SK-N-SH (cell line): Measurements from ENCODE around the gene NR2F1. TPM values are rescaled to one million over a fixed set of nuclear protein-coding genes. Genes with fewer than 3 reads are reported as not detected.

Source experiments
- CTCF ChIA-PET: fragments of 300-600, 350-600 bp; formaldehyde crosslinking; extraction: SDS; loops from one replicate; lab custom pipeline; 2021; lab: Yijun Ruan, JAX
- POLR2A ChIA-PET: fragments of 350-600 bp; sonication (Branson Sonifier 250); formaldehyde crosslinking; extraction: SDS; loops from one replicate; lab custom pipeline; 2020; ENCODE audit warnings: antibody characterized with exemption, inconsistent platforms; lab: Yijun Ruan, JAX
- DNase-seq: peaks from one replicate; pipeline ENCODE4 v3.0.0; 2012
- H2AFZ ChIP-seq: fragments of 200-600 bp; sonication (generic); 2 replicates; pipeline ENCODE4 v1.8.1; 2016; ENCODE audit warnings: antibody characterized with exemption, mild to moderate bottlenecking, low read depth
- H3F3A ChIP-seq: fragments of 200-600 bp; sonication (generic); replicated peaks from 2 replicates; pipeline ENCODE3; 2016; ENCODE audit warnings: antibody characterized with exemption, mild to moderate bottlenecking; ENCODE audit not compliant: insufficient read depth
- H3K27ac ChIP-seq, 2 experiments: fragments of 200-500 bp in 1 of 2; fragments of 200-600 bp in 1 of 2; sonication (Bioruptor generic) in 1 of 2; sonication (generic), shearing (Covaris generic) in 1 of 2; 2 replicates each; pipeline versions ENCODE4 v1.5.1 to v1.6.1; 2014 to 2016; ENCODE audit warnings: low read depth in 2 of 2, inconsistent platforms in 1 of 2, low read length in 1 of 2, mild to moderate bottlenecking in 1 of 2, mixed read lengths in 1 of 2
- H3K27me3 ChIP-seq: fragments of 200-600 bp; sonication (generic), shearing (Covaris generic); 2 replicates; pipeline ENCODE4 v1.6.1; 2016; ENCODE audit warnings: mixed run types; ENCODE audit not compliant: insufficient read depth
- H3K36me3 ChIP-seq, 2 experiments: fragments of 200-500 bp in 1 of 2; fragments of 200-600 bp in 1 of 2; sonication (Bioruptor generic) in 1 of 2; sonication (generic) in 1 of 2; replicated peaks in 1 of 2; 2 replicates each; pipeline versions ENCODE3 to v1.5.1; 2014 to 2016; ENCODE audit warnings: low read length in 1 of 2, mild to moderate bottlenecking in 1 of 2; ENCODE audit not compliant: insufficient read depth in 2 of 2, control insufficient read depth in 1 of 2
- H3K4me1 ChIP-seq, 2 experiments: fragments of 200-500 bp in 1 of 2; fragments of 200-600 bp in 1 of 2; sonication (Bioruptor generic) in 1 of 2; sonication (generic), shearing (Covaris generic) in 1 of 2; 2 replicates each; pipeline versions ENCODE4 v1.5.1 to v1.6.1; 2014 to 2016; ENCODE audit warnings: low read depth in 1 of 2, low read length in 1 of 2, mixed run types in 1 of 2; ENCODE audit not compliant: insufficient read depth in 2 of 2, control insufficient read depth in 1 of 2
- H3K4me2 ChIP-seq: fragments of 200-600 bp; sonication (generic), shearing (Covaris generic); 2 replicates; pipeline ENCODE4 v1.6.1; 2017; ENCODE audit warnings: mixed run types
- H3K4me3 ChIP-seq, 2 experiments: fragments of 200-500 bp in 1 of 2; fragments of 200-600 bp in 1 of 2; sonication (Bioruptor generic) in 1 of 2; sonication (generic), shearing (Covaris generic) in 1 of 2; 2 replicates each; pipeline versions ENCODE4 v1.5.1 to v1.8.1; 2014 to 2016; ENCODE audit warnings: low read depth in 2 of 2, inconsistent platforms in 1 of 2, low read length in 1 of 2, mild to moderate bottlenecking in 1 of 2, mixed read lengths in 1 of 2, moderate library complexity in 1 of 2
- H3K79me2 ChIP-seq: fragments of 200-600 bp; sonication (generic); 2 replicates; pipeline ENCODE4 v1.8.1; 2017; ENCODE audit warnings: mild to moderate bottlenecking; ENCODE audit not compliant: insufficient read depth
- H3K9ac ChIP-seq: fragments of 200-600 bp; sonication (generic); 2 replicates; pipeline ENCODE4 v1.6.1; 2017; ENCODE audit warnings: mixed run types
- H3K9me2 ChIP-seq: fragments of 200-600 bp; sonication (generic); 2 replicates; pipeline ENCODE4 v1.6.1; 2017; ENCODE audit warnings: mixed run types
- H3K9me3 ChIP-seq: fragments of 200-600 bp; sonication (generic); 2 replicates; pipeline ENCODE4 v1.6.1; 2017; ENCODE audit warnings: mixed run types, mild to moderate bottlenecking, moderate library complexity
- H4K20me1 ChIP-seq: fragments of 200-600 bp; sonication (generic); 2 replicates; pipeline ENCODE4 v1.6.1; 2017; ENCODE audit warnings: mild to moderate bottlenecking, mixed run types; ENCODE audit not compliant: insufficient read depth
- CHD2 ChIP-seq: fragments of 150-350 bp; IDR thresholded peaks from 2 replicates; pipeline ENCODE4 v1.6.1; 2018; ENCODE audit warnings: low read length; ENCODE audit not compliant: partially characterized antibody
- CTCF ChIP-seq: fragments of 200-600 bp; sonication (generic); IDR thresholded peaks from 2 replicates; pipeline ENCODE4 v1.6.1; 2017; ENCODE audit warnings: antibody characterized with exemption, mild to moderate bottlenecking, moderate library complexity
- EP300 ChIP-seq, 2 experiments: IDR thresholded peaks; 2 replicates each; pipeline versions ENCODE4 v1.4.0 to v1.6.1; 2012; ENCODE audit warnings: borderline replicate concordance in 1 of 2, low read depth in 1 of 2, low read length in 1 of 2
- EZH2phosphoT487 ChIP-seq: fragments of 200-600 bp; sonication (generic); IDR thresholded peaks from 2 replicates; pipeline ENCODE4 v1.6.1; 2017; ENCODE audit warnings: low read depth, mixed run types, mild to moderate bottlenecking, antibody characterized with exemption, moderate library complexity, borderline replicate concordance
- FOSL2 ChIP-seq: IDR thresholded peaks from 2 replicates; pipeline ENCODE4 v1.4.0; 2012; ENCODE audit warnings: low read depth, mild to moderate bottlenecking, moderate library complexity, borderline replicate concordance
- FOXJ3 ChIP-seq: sonication (generic); formaldehyde crosslinking; IDR thresholded peaks from 2 replicates; pipeline ENCODE4 v1.5.1; 2020; ENCODE audit warnings: mild to moderate bottlenecking, missing genetic modification reagents
- GABPA ChIP-seq: IDR thresholded peaks from 2 replicates; pipeline ENCODE4 v1.4.0; 2012; ENCODE audit warnings: low read depth, mild to moderate bottlenecking
- JUND ChIP-seq: IDR thresholded peaks from 2 replicates; pipeline ENCODE4 v1.4.0; 2012
- MAX ChIP-seq: IDR thresholded peaks from 2 replicates; pipeline ENCODE4 v1.4.0; 2012; ENCODE audit warnings: low read depth
- MEF2A ChIP-seq: IDR thresholded peaks from 2 replicates; pipeline ENCODE4 v1.4.0; 2012; ENCODE audit warnings: low read depth, borderline replicate concordance
- MXI1 ChIP-seq: IDR thresholded peaks from 2 replicates; pipeline ENCODE4 v1.6.1; 2012; ENCODE audit warnings: mild to moderate bottlenecking, low read depth, low read length, improper control_type of control experiment
- NFIC ChIP-seq: IDR thresholded peaks from 2 replicates; pipeline ENCODE4 v1.4.0; 2012; ENCODE audit warnings: borderline replicate concordance
- RXRA ChIP-seq: IDR thresholded peaks from 2 replicates; pipeline ENCODE4 v1.4.0; 2012; ENCODE audit warnings: low read depth, mild to moderate bottlenecking, borderline replicate concordance
- SMC3 ChIP-seq: IDR thresholded peaks from 2 replicates; pipeline ENCODE4 v1.6.1; 2012; ENCODE audit warnings: low read depth, low read length, improper control_type of control experiment
- TAF1 ChIP-seq: IDR thresholded peaks from 2 replicates; pipeline ENCODE4 v1.6.1; 2012; ENCODE audit warnings: low read depth, mild to moderate bottlenecking, low read length, moderate library complexity, borderline replicate concordance
- TCF12 ChIP-seq: IDR thresholded peaks from 2 replicates; pipeline ENCODE4 v1.4.0; 2012
- TEAD4 ChIP-seq: IDR thresholded peaks from 2 replicates; pipeline ENCODE4 v1.4.0; 2012; ENCODE audit warnings: mild to moderate bottlenecking, borderline replicate concordance; ENCODE audit not compliant: insufficient read depth
- USF2 ChIP-seq: fragments of 150-350 bp; IDR thresholded peaks from 2 replicates; pipeline ENCODE4 v1.6.1; 2017; ENCODE audit warnings: antibody characterized with exemption, low read length, low read depth, borderline replicate concordance
- YY1 ChIP-seq: IDR thresholded peaks from 2 replicates; pipeline ENCODE4 v1.4.0; 2012; ENCODE audit warnings: low read depth, mild to moderate bottlenecking
- ZBTB33 ChIP-seq: IDR thresholded peaks from 2 replicates; pipeline ENCODE4 v1.4.0; 2012; ENCODE audit warnings: low read depth, borderline replicate concordance
- WGBS: methylation state at CpG from one replicate; pipeline ENCODE4 v1.1.6; 2017; ENCODE audit warnings: low lambda C conversion rate; 5-methylcytosine and 5-hydroxymethylcytosine counted together
- polyA plus RNA-seq, 3 experiments: library from polyadenylated mRNA; depleted of rRNA; stranded (reverse); fragments of >200 nt; gene quantifications; 2 replicates each; pipeline ENCODE4 v1.2.3, GENCODE V29; 2012

Gene NR2F1
- polyA plus RNA-seq, 1 of the 3 experiments (the other 2 are of a cell fraction) = 47.1 TPM

GRCh38 chr5:93571114-93571949, 11.7 kb upstream of the NR2F1 start:
- POLR2A ChIA-PET = no interaction called here
- H3K79me2 ChIP-seq = peaks cover 22% of the 10 kb centered on the region; the same call in 1 of the 2 replicates

More at GRCh38 chr5:93571114-93571949, 11.7 kb upstream of the NR2F1 start:
- CTCF ChIA-PET = interaction anchor here (1.0 kb wide), 1 partner anchor 9 kb away, joined by 5 read pairs; the partner anchor contains the start of gene NR2F1-AS1
- Histone ChIP-seq H3K27me3 (no peaks in the 10 kb centered on the region), H3K9me3 (no peaks in the 10 kb centered on the region), H3K27ac (no peak overlapping the region), H3K4me2 (no peak overlapping the region), H3F3A (no peaks in the 10 kb centered on the region), H3K9ac (no peak overlapping the region), H3K4me3 (no peak overlapping the region), H3K9me2 (no peaks in the 10 kb centered on the region), H2AFZ (no peak overlapping the region), H4K20me1 (no peaks in the 10 kb centered on the region), H3K4me1 (peaks cover 0 to 15% of the 10 kb centered on the region in 2 experiments; a peak in 2 of 4 replicates), H3K36me3 (peaks cover 0 to 11% of the 10 kb centered on the region in 2 experiments)
- no peak for DNase-seq
- TF ChIP-seq USF2 (no peak), GABPA (no peak), EZH2phosphoT487 (no peak), MEF2A (no peak), TCF12 (no peak), FOXJ3 (CRISPR knock-in tag) (no peak), TEAD4 (no peak), YY1 (no peak), JUND (no peak), NFIC (no peak), CTCF (no peak), EP300 (IDR thresholded peaks at IDR 0.05; ENCODE audit: borderline replicate concordance in 1 of 2, low read depth in 1 of 2, low read length in 1 of 2) (no peak), MAX (no peak), ZBTB33 (no peak), SMC3 (no peak), CHD2 (no peak), MXI1 (no peak), RXRA (no peak), TAF1 (no peak), FOSL2 (no peak)
- whole genome bisulfite sequencing = 96% methylated on average over 26 of the region's 32 CpGs
